NCI-H2196 (cell line): ENCODE data around the gene SAMD11.
"Not testable (repeated sequence)": the region's sequence is repeated elsewhere in the genome, so short reads cannot be mapped to it uniquely, and the experiment has no call there.

Experiments used
- DNase-seq: peaks from one replicate; lab custom pipeline; 2025; ENCODE audit not compliant: unreplicated experiment; lab: John Stamatoyannopoulos, UW

The SAMD11 gene, protein sequence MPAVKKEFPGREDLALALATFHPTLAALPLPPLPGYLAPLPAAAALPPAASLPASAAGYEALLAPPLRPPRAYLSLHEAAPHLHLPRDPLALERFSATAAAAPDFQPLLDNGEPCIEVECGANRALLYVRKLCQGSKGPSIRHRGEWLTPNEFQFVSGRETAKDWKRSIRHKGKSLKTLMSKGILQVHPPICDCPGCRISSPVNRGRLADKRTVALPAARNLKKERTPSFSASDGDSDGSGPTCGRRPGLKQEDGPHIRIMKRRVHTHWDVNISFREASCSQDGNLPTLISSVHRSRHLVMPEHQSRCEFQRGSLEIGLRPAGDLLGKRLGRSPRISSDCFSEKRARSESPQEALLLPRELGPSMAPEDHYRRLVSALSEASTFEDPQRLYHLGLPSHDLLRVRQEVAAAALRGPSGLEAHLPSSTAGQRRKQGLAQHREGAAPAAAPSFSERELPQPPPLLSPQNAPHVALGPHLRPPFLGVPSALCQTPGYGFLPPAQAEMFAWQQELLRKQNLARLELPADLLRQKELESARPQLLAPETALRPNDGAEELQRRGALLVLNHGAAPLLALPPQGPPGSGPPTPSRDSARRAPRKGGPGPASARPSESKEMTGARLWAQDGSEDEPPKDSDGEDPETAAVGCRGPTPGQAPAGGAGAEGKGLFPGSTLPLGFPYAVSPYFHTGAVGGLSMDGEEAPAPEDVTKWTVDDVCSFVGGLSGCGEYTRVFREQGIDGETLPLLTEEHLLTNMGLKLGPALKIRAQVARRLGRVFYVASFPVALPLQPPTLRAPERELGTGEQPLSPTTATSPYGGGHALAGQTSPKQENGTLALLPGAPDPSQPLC

DNA sequence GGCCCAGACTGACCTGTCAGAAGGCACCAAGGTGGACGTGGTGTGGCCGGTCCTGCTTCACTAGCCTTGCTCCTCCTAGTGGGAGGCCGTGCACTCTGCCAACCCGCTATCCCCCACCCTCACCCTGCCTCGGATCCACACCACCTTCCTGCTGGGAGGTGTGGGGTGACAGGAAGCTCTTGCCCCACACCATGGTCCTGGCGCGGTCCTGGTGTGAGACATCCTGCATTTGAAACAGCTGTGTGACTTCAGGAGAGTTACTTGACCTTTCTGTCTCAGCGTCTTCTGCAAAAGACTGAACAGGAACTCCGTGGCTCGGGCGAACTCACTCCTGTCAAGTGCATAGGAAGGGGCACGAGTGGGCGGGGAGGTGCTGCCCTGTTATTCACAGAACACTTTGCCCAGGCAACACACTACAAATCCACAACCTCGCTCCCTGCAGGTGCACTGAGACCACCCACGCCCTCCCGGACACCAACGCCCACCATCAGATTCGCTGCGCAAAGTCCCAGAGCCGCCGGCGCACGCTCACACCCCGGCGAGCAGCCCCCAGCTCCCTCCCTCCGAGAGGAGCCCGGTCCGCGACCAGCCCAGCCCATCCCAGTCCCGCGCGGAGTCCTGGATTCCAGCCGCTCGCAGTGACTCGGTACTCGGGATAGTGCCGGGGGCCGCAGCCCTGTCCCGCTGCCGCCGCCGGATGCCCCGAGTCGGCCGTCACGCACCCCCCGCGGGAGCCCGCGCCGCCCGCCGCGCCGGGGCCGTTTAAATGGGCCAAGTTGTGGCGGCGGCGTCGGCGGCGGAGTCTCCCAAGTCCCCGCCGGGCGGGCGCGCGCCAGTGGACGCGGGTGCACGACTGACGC, at the start of gene SAMD11:
Gene SAMD11 (plus strand): TSS at position 793 of the 860 bp plus-strand sequence. CDS start 509 bp downstream, outside the sequence.
- DNase-seq: peak; percentile 86

DNA sequence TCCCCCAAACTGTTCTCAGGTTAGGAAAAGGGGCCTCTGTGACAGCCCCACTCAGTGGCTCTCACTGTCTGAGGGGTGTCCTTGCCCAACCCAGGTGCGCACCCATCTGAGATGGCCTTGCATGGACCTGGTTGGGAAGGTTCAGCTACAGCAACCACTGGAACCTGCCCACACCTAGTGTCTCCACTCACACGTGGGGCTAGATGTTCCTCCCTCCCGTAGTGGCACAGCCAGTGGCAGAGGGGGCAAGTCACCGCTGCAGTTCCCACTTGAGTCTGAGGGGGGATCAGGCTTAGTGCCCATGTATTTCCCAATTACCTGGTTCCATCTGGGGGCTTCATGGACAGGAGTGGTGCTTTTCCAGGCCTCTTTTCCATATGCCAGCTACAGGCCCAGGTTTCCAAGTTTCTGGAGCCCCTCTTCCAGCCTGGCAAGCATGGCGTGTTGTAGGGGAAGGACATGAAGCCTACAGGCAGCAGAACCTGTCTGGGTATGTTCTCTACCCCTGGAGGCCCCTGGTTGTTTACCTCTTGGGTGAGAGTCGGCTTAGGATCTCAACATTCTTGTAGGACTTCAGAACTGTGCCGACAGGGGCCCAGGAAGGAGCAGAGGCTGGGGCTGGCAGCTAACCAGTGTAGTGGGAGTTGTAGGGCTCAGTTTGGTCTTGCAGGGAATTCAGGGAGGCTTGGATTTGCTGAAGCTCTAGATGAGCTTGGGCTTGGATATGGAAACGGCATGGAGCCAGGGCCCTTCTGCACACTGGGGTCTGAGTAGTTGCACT, 47.1 kb upstream of the SAMD11 start:
- not testable (repeated sequence) for DNase-seq

DNA sequence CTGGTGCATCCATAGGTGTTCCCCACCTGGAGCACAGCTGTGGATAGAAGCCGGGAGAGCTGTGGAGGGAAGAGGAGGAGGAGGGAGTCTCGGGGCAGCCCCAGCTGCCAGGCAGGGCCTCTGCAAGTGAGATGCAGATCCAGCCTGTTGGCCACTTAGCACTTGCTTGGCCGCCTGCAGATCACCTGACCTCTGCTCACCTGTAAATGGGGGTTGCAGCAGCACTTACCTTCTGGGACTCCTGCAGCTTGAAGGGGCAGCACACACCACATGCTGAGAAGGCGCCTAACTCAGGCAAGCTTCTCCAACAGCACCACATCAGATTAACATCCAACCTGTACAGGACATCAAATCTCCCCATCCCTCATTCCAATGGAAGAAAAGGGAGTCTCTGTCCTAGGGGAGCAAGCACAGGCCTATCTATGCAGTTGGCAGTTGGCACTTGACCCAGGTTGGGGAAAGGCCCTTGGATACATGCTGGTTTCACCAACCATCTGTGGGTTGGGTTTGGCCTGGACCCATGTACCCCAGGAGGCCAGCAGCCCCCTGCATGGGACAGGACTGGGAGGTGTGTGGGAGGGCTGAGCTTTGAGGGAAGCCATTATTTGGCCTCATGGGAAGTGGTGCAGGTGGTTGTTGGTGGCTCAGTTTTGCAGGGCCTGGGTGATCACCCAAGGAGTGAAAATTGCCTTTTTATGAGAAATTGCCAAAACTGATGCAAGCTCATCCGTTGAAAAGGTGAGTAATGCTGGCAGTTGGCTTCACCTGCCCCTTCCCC, 46.3 kb upstream of the SAMD11 start:
- DNase-seq: not testable (repeated sequence)

DNA sequence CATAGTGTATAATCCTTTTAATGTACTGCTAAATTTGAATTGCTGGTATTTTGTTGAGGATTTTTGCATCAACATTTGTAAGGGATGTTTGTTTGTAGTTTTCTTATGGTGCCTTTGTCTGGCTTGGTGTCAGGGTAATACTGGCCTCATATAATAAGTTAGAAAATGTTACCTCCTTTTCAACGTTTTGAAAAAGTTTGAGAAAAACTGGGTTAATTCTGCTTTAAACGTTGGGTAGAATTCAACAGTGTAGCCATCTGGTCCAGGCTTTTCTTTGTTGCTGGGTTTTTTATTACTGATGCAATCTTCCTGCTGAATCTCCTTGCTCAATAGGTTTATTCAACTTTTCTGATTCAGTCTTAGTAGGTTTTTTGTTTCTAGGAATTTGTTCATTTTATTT, 43.2 kb upstream of the SAMD11 start:
- DNase-seq: not testable (repeated sequence)

DNA sequence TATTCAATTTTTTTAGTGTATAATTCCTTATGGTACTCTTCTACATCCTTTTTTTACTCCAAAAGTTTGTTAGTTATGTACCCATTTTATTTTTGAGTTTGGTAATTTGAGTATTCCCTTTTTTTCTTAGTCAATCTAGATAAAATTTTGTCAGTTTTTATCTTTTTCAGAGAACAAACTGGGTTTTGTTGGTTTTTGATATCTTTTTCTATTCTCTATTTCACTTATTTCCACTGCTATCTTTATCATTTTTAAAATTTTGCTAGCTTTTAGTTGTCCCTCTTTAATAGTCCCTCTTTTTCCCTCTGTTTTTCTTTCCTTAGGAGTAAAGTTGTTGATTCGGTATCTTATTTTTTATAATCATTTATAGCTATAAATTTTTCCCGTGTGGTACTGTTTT, 42.8 kb upstream of the SAMD11 start:
- not testable (repeated sequence) for DNase-seq

DNA sequence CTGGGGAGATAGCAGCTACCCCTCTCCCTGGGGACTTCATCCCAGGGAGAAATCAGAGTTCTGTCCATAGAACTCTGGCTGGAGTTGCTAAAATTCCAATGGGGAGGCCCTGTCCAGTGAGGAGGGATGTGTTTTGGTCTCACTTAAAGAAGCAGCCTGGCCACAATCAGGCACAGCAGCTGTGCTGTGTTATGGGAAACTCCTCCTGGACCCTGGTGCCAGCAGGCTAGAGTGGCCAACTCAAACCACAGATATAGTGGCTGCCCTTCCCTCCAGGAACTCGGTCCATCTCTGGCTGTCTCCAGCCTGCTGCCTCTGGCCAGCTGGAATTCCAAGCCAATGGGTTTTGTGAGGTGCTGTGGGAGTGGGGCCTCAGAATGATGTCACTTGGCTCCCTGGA, 37.4 kb upstream of the SAMD11 start:
- DNase-seq: no peak

DNA sequence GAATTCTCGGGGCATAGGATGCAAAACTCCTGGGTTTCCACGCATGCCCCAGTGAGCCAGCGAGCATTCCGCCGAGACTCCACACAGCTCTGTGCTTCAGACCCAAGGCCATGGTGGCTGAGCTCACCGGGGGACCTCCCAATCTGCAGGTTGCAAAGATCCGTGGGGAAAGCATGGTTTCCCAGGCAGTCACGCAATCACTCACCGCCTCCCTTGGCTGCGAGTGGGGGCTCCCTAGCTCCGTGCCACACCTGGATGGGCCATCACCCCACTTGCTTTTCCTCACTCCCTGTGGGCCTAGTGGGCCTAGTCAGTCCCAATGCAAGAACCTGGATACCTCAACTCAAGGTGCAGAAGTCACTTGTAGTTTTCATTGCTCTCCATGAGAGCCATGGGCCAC, 37.0 kb upstream of the SAMD11 start:
- DNase-seq: no peak

DNA sequence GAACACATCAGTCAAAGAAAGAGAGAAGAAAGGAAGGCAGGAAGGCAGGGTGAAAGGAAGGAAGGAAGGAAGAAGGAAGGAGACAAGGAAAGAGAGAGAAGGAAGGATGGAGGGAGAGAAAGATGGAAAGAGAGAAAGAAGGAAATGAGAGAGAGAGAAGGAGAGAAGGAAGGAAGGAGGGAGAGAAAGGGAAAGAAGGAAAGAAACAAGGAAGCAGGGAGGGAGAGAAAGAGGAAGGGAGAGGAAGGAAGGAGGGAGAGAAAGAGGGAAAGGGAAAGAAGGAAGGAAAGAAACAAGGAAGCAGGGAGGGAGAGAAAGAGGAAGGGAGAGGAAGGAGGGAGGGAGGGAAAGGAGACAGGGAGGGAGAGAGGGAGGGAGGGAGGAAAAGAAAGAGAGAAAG, 35.4 kb upstream of the SAMD11 start:
- DNase-seq: no peak

DNA sequence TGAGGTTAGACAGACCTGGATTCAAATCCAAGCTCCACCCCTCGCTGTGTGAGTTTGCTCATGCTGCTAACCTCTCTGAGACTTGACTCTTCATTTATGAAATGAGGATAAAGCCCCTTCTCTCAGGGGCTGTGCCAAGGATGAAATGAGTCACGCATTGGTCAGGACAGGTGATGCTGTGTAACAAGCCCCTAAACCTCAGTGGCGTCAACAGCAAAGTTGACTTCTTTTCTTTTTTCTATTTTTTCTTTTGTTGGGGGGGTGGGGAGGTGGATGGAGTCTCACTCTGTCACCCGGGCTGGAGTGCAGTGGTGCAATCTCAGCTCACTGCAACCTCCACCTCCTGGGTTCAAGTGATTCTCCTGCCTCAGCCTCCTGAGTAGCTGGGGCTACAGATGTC, 33.9 kb upstream of the SAMD11 start:
- DNase-seq: not testable (repeated sequence)

DNA sequence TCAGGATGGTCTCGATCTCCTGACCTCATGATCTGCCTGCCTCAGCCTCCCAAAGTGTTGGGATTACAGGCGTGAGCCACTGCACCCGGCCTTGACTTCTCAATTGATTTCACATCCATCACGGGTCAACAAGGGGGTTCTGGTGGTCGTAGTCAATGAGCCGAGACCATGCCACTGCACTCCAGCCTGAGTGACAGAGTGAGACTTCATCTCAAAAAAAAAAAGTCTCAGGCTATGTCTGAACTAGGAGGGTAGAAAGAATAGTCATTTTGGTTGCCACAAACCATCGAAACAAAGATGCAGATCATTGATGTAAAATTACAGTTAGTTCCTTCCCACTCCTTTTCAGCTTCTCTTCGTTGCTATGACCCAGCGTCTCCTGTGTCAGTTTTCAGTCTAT, 33.5 kb upstream of the SAMD11 start:
- DNase-seq: not testable (repeated sequence)

DNA sequence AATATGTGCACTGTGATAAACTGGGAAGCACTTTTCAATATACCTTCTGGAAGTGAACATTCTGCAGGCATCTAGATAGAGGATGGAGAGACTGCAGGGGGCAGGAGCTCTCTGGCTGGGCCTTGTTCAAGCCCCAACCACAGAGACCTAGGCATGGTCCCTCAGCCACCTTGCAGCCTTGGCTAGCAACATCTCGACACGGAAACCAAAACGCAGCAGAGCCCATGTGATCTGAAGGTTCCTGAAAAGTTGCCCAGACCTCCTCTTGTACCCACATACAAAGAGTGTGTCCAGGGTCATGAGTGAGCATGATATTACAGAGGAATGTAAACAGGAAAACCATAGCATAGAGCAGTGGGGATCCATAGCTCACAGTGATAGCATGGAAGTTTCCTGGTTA, 33.1 kb upstream of the SAMD11 start:
- DNase-seq: no peak

DNA sequence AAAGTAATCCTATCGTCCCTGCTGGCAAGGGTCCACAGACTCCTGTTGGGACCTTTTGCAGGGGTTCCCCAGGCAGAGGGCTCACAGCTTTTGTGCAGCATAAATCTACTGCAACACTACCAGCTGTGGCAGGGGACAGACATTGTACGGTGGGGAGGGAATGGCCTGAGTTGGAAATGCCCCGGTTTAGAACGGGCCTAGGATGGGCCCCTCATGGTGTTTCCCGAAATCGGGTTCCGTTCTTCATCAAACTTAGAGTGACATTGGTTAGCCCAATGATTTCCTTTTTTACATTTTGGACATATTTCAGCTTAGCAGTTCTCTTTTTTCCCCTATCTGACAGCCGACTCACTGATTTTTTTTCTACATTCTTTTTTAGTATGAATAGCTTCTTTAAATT, 26.5 kb upstream of the SAMD11 start:
- no peak for DNase-seq

DNA sequence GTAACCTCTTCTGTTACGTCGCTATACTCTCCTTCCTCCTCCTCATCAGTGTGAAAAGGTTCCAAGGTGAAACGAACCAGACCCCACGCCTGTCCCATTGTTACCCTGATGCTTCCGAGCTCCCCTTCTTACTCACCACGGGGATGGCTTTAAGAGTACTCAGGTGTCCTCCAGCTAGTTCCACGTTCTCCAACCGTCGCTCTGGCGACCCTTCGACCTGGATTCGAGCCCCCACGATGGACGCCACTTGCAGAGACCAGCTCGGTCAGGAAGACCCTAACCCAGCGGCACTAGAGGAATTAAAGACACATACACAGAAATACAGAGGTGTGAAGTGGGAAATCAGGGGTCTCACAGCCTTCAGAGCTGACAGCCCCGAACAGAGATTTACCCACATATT, 25.8 kb upstream of the SAMD11 start:
- not testable (repeated sequence) for DNase-seq

DNA sequence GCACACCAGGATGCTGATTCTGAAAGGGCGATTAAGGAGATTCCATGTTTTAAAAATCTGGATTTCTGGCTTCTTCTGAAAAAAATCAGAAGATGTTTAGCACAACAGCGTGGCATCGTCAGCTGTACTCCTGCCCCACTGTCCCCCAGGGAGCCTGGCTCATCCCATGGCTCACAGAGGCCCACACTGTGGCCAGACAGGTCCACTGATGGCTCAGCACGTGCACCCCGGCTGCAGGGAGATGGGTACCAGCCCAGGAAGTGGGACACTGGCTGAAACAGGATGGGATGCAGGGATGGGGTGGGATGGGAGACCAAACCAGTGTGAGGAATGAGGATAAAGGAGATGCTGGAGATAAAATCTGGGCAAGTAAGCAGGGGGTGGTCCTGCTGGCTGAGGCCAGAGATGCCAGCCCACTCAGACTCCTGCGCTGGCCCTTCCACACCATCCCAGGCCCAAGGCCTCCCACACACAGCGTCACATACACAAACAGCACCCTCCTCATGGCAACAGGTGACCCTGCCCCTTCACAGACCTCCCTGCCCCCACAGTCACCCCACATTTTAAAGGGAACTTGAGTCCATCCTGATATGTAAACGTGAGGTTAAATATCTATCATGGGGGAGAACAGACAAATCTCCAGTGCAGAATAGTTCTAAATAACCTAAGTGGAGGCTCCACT, 23.9 kb upstream of the SAMD11 start:
- no peak for DNase-seq

DNA sequence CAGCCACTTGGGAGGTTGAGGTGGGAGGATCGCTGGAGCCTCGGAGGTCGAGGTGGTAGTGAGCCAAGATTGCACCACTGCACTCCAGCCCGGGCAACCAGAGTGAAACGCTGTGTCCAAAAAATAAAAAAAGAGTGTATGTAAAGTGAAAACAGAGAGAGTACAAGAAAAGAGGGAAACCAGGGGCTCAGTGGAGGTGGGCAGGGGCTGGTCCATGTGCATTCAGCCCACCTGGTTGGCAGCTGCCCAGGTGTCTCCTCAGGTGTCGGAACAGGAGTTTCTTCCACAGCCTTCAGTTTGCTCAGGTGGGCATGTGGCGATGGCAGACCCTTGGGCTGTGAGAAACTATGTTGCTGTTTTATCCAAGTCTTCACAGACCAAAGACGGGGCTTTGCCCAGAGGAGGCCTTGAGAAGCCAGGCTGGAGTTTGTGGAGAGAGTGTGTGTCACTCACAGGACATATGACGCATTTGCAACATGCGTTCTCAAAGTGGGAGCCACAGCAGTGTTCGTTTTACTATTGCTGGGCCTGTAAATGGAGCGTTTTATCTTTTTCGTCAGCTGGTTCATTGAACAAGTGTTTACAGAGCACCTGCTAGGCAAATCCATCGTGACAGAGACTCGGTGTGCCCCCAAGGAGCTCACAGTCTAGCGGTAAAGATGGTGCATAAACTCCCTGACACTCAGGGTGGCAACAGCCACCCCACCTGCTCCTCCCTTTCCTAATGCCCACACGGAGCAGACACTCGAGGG, 22.4 kb upstream of the SAMD11 start:
- no peak for DNase-seq

DNA sequence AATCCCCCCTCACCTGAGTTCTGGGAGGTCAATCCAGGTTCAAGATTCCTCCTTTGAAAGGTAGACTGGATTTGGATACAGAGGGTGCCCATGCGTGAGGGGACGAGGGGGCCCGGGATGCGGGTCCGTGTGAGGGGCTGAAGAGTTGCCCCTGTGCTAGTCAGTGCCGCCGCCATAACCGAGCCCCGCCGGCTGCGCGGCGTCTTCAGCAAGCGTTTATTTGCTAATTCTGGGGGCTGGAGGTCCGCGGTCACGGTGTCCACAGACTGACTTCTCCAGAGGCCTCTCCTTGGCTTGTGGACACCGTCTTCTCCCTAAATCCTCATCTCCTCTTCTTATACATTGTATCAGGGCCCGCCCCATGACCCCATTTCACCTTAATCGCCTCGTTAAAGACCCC, 20.9 kb upstream of the SAMD11 start:
- DNase-seq: no peak

DNA sequence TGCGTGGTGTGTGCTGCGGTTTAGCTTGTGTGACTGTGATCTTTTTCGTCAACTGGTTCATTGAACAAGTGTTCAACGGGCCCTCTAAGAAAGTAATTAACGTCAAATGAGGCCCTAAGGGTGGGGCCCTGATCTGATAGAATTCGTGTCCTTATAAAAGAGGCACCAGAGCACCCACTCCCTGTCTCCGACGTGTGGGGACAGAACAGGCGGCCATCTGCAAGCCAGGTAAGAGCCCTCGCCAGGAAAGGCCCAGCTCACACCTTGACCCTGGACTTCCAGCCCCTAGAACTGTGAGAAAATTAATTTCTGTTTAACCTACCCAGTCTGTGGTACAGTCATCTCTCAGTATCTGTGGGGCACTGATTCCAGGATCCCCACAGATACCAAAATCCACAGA, 20.4 kb upstream of the SAMD11 start:
- no peak for DNase-seq

DNA sequence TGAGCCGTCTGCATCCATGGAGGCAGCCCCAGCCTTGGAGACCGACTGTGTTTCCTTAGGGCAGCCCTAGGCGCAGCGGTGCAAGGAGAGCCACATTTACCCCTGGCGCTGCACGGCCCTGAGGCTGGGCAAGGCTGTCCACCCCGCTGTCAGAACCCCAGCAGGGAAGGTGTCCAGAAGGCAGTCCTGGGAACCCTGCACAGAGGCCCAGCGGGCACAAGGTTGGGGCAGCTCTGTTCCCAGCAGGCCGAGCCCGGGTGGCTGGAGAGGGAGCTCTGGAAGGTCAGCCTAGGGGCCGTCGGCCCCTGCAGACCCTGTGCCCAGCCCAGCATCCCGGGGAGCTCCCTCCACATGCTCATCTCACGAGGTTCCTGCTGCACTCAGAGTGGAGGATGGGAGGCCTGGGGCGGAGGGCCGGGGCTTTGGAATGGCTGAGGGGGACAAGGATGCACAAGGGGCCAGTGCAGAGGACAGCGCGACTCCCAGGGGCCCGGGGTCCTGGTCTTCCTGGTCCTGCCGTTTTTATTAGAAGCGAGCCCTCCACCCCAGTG, 19.9 kb upstream of the SAMD11 start:
- no peak for DNase-seq
